ENCODE data around the gene ZNHIT1. TPM values are rescaled to one million over a fixed set of nuclear protein-coding genes. Genes with fewer than 3 reads are reported as not detected.
"Not testable (repeated sequence)": the region's sequence is repeated elsewhere in the genome, so short reads cannot be mapped to it uniquely, and the experiment has no call there.

Gene ZNHIT1
- total RNA-seq, 2 donors from 2014 or later = 44.6 to 50.4 TPM

DNA sequence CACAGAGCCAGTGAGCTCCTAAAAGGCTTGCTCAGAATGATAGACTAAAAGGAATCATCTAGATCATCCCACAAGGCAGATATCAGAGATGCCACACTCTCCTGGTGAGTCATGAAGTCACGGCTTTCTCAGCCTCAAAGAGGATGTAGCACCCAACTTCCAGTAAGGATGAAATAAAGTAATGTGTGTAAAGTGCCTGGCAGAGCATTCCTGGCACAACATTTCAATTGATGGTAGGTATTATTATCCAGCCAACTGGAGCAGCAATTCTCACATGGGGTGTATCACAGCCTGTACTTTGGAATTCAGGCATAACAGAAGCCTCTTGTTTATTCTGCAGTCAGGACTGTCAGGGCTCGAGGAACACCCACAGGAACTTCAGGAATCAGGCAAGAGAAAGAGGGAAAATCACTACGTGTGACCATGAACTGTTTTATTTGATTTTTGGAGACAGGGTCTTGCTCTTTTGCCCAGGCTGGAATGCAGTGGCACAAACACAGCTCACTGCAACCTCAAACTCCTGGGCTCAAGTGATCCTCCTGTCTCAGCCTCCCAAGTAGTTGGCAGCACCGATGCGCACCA, 32.6 kb upstream of the ZNHIT1 start:
- no peak for DNase-seq (ENCODE audit: low spot score)
- intact Hi-C loops (cut with DNase I) = no loop called here

DNA sequence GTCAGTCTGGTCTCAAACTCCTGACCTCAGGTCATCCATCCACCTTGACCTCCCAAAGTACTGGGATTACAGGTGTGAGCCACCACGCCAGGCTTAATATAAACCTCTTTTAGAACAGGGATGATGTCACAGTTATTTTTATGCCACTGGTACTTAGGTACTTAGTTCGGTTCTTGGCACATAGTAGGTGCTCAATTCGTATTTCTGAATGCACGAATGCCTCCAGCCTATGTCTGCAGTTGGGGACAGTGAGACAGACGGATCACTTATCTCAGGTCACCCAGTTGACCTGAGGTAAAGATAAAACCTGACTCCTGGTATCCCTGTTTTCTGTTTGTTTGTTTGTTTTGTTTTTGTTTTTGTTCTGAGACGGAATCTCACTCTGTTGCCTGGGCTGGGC, 31.8 kb upstream of the ZNHIT1 start:
- DNase-seq (ENCODE audit: low spot score) = no peak
- intact Hi-C loops (cut with DNase I) = no loop called here

DNA sequence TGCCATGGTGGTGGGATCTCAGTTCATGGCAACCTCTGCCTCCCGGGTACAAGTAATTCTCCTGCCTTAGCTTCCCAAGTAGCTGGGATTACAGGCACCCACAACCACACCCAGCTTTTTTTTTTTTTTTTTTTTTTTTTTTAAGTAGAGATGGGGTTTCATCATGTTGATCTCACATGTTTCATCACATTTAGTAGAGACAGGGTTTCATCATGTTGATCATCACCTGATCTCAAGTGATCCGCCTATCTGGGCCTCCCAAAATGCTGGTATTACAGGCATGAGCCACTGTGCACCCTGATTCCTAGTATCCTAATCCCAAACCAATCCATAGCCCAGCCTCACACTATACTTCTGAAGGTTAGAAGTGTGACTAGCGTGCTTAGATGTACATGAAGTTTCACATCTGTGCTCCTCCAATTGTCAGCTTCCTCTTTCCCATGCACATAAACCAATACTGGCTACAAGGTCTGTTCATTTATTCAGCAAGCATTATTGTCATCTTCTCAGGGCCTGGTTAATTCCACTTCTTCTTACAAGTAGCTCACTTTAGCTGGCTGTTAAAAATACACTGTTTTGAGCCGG, 31.0 kb upstream of the ZNHIT1 start:
- DNase-seq (ENCODE audit: low spot score) = no peak
- intact Hi-C loops (cut with DNase I) = no loop called here

DNA sequence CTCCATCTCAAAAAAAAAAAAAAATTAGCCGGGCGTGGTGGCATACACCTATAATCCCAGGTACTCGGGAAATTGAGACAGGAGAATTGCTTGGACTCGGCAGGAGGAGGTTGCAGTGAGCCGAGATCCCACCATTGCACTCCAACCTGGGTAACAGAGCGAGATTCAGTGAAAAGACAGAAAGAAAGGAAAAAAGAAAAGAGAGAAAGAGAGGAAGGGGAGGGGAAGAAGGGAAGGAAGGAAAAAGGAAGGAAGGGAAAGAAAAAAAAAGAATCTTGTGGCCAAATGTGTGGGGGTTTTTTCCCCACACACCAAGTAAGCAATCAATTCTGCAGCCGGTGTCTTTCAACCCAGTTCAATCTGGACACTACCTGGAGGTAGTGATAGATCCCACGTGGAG, 28.9 kb upstream of the ZNHIT1 start:
- DNase-seq (ENCODE audit: low spot score) = no peak
- intact Hi-C loops (cut with DNase I) = no loop called here

DNA sequence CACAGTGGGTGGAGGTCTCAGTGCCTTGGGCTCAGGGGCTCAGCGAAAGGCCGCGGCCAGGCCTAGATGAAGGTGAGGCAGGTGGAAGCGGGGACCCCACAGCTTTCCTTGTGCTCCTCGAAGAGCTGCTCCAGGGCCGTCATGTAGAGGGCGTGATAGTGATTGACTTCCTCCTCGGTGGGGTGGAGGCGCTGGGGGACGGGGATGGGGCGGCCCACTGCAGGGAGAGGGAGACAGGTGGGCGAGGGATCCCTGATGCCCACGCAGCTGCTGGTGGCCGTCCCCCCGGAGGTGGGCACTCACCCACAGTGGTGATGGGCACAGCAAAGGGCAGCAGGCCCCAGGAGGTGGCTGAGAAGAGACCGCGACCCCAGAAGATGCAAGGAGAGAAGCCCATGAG, 22.1 kb upstream of the ZNHIT1 start:
- intact Hi-C loops (cut with DNase I) = loop anchor here in 1 of 2 donors (10.0 kb wide), 2 partner anchors 51 to 111 kb away; partner anchors contain the start of gene TRIM56
- DNase-seq (ENCODE audit: low spot score) = no peak

DNA sequence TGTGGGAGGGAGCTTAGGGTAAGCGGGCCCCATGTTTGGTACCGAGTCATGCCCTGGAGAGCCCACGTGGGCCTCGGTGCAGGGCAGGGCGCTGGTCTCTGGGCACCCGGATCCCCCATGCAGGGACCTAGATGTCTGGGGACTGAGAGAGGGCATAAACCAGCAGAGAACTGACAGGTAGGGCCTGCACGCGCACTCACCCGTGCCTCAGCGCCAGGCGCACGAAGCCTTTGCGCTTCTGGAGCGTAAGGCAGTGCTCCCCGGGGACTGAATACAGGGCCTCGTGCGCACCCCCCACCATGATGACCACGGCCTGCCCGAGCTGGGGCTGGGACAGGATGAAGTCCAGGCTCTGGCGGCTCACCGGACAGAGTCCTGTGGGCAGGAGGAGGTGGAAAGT, 20.0 kb upstream of the ZNHIT1 start:
- intact Hi-C loops (cut with DNase I) = loop anchor here in 1 of 2 donors (10.0 kb wide), 2 partner anchors 53 to 113 kb away; partner anchors contain the start of gene TRIM56
- DNase-seq (ENCODE audit: low spot score) = no peak

DNA sequence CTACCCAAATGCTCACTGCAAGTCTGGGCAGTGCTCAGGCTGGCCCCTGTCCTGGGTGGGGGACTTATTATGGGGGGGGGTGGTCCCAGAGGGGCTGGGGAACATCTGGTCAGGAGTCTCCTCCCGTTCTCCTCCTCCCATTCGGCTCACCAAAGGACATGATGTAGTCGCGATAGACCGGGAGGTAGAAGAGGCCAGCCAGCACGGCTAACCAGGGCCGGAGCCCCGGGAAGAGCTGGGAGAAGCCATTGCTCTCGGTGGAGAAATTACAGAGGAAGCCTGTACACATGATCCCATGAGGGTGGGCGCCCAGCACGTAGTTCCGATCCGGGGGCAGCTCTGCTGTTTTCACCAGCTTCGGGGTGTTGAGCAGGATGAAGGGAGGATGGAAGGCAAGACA, 19.5 kb upstream of the ZNHIT1 start:
- intact Hi-C loops (cut with DNase I) = loop anchor here in 1 of 2 donors (10.0 kb wide), 2 partner anchors 54 to 114 kb away; partner anchors contain the start of gene TRIM56

DNA sequence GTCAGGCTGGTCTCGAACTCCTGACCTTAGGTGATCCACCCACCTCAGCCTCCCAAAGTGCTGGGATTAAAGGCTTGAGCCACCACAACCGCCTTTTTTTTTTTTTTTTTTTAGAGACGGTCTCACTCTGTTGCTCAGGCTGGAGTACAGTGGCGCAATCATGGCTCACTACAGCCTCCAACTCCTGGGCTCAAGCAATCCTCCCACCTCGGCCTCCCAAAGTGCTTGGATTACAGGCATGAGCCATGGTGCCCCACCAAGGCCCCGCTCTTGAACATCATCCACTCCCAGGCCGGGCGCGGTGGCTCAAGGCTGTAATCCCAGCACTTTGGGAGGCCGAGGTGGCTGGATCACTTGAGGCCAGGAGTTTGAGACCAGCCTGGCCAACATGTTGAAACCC, 18.4 kb upstream of the ZNHIT1 start:
- intact Hi-C loops (cut with DNase I) = loop anchor here in 1 of 2 donors (10.0 kb wide), 2 partner anchors 55 to 115 kb away; partner anchors contain the start of gene TRIM56
- not testable (repeated sequence) for DNase-seq (ENCODE audit: low spot score)

More for the DNA sequence above, 19.5 kb upstream of the ZNHIT1 start:
- DNase-seq (ENCODE audit: low spot score) = no peak

DNA sequence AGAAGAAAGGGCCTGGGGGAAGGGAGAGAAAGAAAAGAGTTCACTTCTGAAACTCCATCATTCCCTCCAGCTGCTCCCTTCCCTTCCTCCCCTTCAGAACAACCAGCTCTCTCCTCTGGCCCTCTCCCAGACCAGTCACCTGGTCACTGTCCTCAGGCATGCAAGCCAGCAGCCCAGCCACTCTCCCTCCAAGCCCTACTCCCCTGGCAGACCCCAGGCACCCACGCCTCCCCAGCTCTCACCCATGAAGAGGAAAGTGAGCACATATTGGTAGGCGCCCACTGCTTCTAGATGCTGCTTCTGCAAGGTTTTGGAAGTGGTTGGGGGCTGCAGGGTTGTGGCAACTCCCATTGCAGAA, 17.5 kb upstream of the ZNHIT1 start:
- intact Hi-C loops (cut with DNase I) = no loop called here
- DNase-seq (ENCODE audit: low spot score) = no peak

DNA sequence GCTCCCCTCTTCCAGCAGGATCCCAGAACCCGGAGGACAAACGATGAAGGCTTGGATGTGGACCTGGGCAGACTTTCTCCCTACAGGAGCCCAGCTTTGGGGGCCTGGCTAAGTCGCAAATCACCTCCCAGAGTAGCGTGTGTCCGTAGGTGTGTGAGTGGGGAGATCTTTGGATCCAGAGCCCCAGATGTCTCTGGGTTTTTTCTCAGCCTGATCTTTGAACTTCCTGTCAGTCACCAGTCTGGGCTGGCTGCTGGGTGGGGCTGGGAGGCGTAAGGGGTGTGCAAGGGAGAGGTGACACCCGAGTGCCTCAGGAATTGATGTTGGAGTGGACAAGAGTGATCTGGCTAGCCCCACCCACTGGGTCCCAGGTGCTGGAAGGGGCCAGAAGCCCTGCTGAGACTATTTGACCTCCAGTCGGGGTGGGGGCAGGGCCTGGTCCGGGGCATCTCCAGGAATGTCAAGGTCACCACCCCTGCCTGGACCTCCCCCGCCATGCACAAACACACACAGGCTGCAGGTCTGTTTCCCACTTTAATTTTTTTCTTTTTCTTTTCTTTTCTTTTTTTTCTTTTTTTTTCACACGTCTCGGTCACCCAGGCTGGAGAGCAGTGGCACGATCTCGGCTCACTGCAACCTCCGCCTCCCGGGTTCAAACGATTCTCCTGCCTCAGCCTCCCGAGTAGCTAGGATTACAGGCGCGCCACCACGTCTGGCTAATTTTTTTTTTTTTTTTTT, 16.9 kb upstream of the ZNHIT1 start, which contains the start of gene MOGAT3:
TSS of gene MOGAT3 (minus strand) at position 175 of the 738 bp plus-strand sequence. CDS start 182 bp downstream, outside the sequence.
- intact Hi-C loops (cut with DNase I) = no loop called here
- no peak for DNase-seq (ENCODE audit: low spot score)

DNA sequence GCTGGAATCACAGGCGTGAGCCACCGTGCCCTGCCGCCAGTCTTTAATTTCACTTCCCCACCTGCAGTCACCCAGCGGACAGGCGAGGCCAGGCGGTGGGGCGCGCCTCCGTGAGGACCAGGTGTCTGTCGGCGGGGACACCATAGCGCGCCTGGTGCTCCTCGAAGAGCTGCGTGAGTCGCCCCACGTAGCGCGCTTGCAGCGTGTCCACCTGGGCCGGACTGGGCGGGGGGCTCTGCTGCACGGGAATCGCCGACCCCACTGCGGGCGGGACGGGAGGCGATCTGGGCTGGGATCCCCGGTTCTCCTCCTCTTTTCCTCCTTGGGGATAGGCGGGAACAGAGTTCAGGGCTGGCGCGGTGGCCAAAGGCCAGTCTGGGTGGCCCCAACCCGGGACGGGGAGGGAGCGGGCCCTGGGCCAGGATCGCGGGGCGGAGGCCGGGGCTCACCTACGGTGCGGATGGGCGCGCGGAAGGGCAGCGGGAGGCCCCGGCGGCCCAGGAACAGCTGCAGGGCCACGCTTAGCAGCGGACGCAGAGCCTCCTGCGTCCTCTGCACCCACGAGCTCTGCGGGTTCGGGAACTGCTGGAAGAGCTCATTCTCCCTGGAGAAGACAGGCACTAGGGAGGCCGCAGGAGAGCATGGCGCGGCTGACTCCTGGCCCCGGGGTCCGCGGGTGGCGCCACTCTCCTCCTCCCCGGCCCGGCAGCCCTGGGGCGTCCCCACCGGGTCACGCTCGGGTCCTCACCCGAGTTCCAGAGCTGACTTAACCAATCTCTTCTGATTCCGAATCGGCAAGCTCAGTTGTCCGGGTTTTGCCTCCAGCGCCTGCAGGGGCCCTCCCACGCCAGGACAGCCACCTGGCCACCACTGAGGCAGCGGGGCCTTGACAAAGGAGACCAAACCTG, 16.0 kb upstream of the ZNHIT1 start:
- intact Hi-C loops (cut with DNase I) = no loop called here
- no peak for DNase-seq (ENCODE audit: low spot score)

DNA sequence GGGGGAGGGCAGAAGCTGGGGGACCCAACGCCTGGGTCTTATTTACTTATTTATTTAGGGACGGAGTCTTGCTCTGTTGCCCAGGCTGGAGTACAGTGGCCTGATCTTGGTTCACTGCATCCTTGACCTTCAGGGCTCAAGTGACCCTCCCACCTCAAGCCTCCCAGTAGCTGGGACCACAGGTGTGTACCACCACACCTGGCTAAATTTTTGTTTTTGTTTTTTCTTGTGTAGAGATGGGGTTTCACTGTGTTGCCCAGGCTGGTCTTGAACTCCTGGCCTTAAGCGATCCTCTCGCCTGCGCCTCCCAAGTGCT, 15.4 kb upstream of the ZNHIT1 start:
- no peak for DNase-seq (ENCODE audit: low spot score)
- intact Hi-C loops (cut with DNase I) = no loop called here

DNA sequence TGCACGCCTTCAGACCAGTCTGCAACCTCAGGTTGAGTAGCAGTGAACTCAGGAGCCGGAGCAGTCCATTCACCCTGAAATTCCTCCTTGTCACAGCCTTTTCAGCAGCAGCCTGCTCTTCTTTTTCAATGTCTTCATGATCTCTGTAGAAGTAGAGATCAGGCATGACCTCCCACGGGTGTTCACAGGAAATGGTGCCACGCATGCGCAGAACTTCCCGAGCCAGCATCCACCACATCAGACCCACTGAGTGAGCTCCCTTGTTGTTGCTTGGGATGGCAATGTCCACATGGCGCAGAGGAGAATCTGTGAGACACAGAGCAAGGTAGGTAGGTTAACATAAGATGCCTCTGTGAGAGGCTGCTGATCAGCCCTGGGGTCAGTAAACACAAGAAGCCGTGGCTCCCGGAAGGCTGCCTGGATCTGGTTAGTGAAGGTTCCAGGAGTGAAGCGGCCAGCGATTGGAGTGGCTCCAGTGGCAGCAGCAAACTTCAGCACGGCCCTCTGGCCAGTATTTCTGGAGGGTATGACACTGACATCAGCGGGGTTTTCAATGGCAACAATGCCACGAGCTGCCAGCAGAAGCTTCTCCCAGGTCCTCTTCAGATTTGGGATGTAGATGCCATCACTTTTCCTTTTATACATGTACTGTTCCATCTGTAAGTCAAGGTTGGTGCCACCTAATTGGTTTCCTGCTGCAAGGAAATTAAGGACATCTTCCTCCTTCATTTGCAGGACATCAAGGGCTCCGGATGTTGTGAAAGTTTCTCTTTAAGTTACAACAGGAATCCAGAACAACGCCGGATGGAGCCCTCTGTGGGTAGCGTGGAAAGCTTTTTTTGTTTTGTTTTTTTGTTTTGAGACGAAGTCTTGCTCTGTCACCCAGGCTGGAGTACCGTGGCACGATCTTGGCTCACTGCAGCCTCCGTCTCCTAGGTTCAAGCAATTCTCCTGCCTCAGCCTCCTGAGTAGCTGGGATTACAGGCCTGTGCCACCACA, 13.9 kb upstream of the ZNHIT1 start:
- intact Hi-C loops (cut with DNase I); DNase-seq (ENCODE audit: low spot score): not testable (repeated sequence)

DNA sequence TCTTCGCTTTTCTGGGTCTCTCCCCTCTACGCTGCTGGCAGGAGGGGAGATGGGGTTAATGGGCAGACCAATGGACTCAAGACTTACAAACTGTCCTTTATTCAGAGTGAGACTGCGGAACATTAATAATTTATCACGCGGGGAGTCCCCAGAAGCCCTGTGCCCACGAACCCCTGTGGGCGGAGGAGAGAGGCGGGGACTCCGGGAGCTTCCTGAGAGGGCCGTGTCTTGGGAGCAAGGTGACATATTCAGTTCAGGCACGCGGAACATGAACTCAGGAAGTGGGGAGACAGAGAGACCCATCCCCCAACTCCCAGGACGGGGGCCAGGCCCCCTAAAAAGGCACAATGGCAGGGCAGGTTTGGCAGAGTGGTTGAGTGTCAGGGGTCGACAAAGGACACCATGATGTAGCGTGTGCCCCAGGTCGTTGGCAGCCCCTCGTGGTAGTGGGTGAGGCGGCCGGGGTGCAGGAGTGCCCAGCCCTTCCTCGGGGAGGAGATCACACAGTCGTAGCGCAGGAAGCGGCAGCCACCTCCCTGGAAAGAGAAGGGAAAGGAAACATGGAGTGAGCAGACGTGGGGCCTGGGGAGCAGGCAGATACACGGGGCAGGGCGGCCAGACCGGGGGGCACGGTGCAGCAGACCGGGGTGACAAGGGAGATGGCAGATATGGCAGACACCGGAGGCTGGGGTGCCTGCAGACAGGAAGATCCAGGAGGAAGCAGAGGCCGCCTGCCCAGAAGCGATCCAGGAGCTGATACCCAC, 11.9 kb upstream of the ZNHIT1 start:
- no peak for DNase-seq (ENCODE audit: low spot score)
- intact Hi-C loops (cut with DNase I) = no loop called here

DNA sequence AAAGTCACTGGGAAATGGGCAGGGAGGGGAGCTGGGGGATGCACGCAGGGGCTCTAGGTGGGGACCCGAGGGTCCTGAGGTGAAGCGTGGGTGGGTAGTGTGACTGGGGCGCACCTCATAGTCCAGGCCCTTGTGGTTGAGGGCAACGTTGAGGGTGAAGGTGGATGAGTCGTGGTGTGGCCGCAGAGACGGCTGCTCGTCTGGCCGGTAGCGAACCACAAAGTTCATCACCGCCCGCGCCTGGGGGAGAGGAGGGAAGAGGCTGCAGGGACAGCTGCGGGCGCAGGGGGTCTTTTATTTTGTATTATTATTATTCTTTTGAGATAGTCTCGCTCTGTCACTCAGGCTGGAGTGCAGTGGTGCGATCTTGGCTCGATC, 11.3 kb upstream of the ZNHIT1 start:
- intact Hi-C loops (cut with DNase I) = no loop called here
- DNase-seq (ENCODE audit: low spot score) = no peak

DNA sequence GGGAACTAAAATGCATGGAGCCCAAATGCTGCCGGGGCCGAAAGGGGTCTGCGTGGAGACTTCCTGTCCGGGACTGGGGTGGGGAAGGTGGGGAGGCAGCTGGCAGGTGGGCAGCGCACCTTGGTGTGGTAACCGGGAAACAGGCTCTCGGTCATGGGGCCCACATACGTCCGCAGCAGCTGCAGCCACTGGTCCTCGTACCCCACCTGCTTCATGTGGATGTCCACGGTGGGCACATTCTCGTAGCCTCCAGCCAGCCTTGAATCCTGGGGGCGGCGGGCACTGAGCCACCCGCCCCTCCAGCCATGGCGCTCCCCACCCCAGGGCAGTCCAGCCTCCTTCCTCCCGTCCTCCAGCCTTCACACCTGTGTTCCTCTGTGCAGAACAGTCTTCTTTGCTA, 10.5 kb upstream of the ZNHIT1 start:
- DNase-seq (ENCODE audit: low spot score) = no peak
- intact Hi-C loops (cut with DNase I) = no loop called here

DNA sequence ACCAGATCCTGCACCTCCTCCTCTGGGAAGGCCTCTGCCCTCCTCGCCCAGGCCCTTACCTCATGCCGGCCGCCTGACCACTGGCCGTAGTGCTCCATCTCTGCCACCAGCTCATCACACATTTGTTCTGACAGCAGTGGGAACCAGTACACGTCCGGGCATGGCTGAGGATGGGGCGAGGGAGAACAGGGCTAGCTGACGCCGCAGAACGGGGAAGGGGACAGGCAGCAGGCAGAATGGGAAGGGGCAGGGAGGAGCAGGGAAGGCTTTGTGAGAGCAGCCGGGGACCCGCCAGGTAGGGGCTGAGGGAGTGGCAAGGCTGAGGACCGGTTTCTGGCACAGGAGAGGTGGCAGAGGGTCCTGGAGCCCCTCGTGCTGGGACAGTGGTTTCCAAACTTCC, 9.2 kb upstream of the ZNHIT1 start:
- no peak for DNase-seq (ENCODE audit: low spot score)
- intact Hi-C loops (cut with DNase I) = no loop called here

DNA sequence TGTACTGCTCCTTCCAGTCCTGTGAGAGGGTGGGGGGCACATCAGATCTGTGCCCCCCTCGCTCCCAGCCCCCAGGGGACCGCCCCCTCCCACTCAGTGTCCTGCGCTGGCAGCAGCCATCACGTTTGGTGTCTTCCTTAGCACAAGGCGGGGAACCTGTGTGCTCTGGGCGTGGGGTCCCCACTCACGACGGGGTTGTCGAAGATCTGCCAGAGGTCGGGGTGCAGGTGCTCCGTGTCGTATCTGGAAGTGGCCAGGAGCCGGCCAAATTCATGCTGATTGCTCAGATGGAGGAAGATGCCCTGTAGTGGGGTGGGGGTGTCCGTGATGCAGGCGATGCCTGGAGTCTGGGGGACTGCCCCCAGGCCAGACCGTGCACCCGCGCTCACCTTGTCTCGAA, 7.8 kb upstream of the ZNHIT1 start:
- intact Hi-C loops (cut with DNase I) = no loop called here
- no peak for DNase-seq (ENCODE audit: low spot score)

Data from posterior vena cava (tissue), 2 donors.